HFF-Myc (cell line): ENCODE results near the gene TRIM9.

ENCODE experiments used
- DNase-seq: peaks from one replicate; pipeline ENCODE4 v3.0.0-alpha.2; 2011; ENCODE audit warnings: low read depth; ENCODE audit errors: extremely low read depth
- H3K4me3 ChIP-seq: replicated peaks from 2 replicates; pipeline ENCODE4 v1.5.1; 2011; ENCODE audit warnings: low read depth, mild to moderate bottlenecking, control low read depth, low read length
- CTCF ChIP-seq: IDR thresholded peaks from 2 replicates; pipeline ENCODE4 v1.5.1; 2012; ENCODE audit warnings: mild to moderate bottlenecking, low read depth, low read length, control low read depth; ENCODE audit errors: missing control alignments

Gene TRIM9

GRCh38 chr14:50953502-50953901 lies 141.4 kb downstream of the TRIM9 start:
- TF ChIP-seq CTCF, result no peak
- no peak for DNase-seq
- no peak overlapping the region for H3K4me3 ChIP-seq

GRCh38 chr14:50951032-50951431 lies 143.9 kb downstream of the TRIM9 start:
- no peak for TF ChIP-seq CTCF
- no peak overlapping the region for H3K4me3 ChIP-seq
- no peak for DNase-seq

- no peak for DNase-seq
- no peak for TF ChIP-seq CTCF
- H3K4me3 ChIP-seq, result no peak overlapping the region
Measured at GRCh38 chr14:50948205-50948604, 146.7 kb downstream of the TRIM9 start.

- TF ChIP-seq CTCF, result no peak
- H3K4me3 ChIP-seq, result no peak overlapping the region
- peak; percentile 32 for DNase-seq
Measured at GRCh38 chr14:50947446-50947845, 147.5 kb downstream of the TRIM9 start.

- no peak for TF ChIP-seq CTCF
- H3K4me3 ChIP-seq, result no peak overlapping the region
- no peak for DNase-seq
Measured at GRCh38 chr14:50946234-50946935, 148.5 kb downstream of the TRIM9 start.

- DNase-seq, result no peak
- H3K4me3 ChIP-seq, result peak overlapping the region; percentile 94
Measured at GRCh38 chr14:50944647-50945413, 150.1 kb downstream of the TRIM9 start.

More at GRCh38 chr14:50944647-50945413, 150.1 kb downstream of the TRIM9 start:
- TF ChIP-seq CTCF, result no peak
